Colon (tissue), 2 donors: ENCODE results near the gene PSMD4.
"Not testable (repeated sequence)": the region's sequence is repeated elsewhere in the genome, so short reads cannot be mapped to it uniquely, and the experiment has no call there.

Experiments
- FAIRE-seq: peaks from 2 replicates; lab custom pipeline; 2012; peaks lifted over from hg19 to GRCh38; lab: Jason Lieb, UNC
- donor health status: control.
- donor health status: control.

PSMD4 gene

DNA sequence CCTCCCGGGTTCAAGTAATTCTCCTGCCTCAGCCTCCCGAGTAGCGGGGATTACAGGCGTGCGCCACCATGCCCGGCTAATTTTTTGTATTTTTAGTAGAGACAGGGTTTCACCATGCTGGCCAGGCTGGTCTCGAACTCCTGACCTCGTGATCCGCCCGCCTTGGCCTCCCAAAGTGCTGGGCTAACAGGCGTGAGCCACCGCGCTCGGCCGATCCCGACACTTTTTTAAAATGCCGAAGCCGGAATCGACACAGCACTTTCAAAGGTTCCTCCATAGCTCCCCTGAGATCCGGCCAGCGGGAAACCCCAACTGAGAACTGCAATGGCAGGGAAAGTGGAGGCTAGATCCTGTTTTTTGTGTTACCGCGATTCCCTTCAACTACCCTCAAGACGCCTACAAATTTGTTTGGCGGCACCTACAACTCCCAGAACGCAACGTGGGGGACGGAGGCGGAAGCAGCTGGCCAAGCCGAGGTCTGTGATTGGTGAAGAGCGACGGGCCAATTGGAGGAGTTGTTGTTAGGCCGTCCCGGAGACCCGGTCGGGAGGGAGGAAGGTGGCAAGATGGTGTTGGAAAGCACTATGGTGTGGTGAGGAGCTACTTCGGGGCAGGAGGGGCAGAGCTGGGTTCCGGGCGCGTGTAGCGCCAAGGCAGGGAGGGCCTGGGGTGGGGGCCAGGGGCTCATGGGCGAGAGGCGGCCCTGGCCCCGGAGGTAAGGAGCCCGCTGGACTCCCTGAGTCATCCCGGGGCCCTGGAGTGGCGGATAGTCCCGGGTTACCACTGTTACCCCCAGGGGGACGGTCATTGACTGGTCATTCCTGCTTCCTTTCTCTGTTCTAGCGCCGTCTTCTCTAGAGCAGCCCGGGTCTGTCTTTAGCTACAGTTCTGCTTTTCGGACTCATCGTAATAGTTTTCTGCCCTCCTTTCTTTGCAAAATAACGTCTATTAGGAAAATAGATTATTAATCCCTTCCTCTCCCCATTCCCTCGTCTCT is at the start of gene PSMD4:
TSS of gene PSMD4 (plus strand) at position 518 of the 997 bp plus-strand sequence. CDS start at position 567, 49 bp downstream.
- no peak for FAIRE-seq

DNA sequence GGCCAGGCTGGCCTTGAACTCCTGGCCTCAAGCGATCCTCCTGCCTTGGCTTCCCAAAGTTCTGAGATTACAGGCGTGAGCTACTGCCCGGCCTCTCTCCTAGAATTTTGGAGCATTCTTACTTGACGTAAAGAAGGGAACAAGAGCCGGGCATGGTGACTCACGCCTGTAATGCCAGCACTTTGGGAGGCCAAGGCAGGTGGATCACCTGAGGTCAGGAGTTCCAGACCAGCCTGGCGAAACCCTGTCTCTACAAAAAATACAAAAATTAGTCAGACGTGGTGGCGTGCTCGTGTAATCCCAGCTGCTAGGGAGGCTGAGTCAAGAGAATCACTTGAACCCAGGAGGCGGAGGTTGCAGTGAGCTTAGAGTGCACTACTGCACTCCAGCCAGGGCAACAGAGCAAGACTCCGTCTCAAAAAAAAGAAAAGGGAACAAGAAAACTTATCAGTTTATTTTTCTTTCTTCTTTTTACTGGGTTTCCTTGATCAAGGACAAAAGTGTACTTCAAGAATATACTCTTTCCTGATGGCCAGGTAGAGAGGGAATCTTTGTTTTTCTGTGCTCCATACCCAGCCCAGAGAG is 49.1 kb upstream of the PSMD4 start:
- FAIRE-seq = not testable (repeated sequence)

DNA sequence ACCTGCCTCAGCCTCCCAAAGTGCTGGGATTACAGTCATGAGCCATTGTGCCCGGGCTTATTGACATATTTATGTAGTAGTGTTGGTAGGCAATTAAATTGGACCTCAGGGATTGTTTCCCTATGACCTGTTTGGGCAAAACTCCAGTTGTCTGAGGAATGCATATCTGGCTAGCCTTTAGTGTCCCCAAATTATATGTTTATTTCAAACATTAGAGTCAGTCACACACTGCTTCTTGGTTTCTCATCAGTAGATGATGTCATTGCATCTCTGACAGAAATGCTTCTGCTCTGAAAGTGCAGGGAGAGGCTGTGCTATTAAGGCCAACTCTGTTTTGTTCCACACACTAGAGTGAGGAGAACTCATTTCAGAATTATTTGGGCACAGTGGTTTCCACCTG is 43.7 kb upstream of the PSMD4 start:
- no peak for FAIRE-seq

DNA sequence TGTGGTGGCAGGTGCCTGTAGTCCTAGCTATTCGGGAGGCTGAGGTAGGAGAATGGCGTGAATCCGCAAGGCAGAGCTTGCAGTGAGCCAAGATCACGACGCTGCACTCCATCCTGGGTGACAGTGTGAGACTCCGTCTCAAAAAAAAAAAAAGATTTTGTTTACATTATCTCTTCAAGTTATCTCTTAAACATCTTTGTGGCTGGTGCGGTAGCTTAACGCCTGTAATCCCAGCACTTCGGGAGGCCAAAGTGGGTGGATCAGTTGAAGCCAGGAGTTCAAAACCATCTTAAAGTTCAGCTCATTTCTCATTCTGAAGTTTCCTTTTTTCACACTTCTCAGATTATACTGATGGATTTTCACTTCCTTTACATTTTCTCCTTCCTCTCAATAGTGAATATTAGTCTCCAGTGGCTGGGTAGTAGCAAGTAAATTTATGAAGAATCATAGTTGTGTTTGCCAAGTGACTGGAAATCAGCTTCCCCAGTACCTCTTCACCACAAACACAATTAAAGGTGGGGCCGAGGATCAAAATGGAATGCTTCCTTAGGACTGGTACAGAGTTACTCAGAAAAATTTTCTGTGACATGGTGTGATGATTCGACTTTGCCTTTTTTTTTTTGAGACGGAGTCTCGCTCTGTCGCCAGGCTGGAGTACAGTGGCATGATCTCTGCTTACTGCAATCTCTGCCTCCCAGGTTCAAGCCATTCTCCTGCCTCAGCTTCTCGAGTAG is 42.4 kb upstream of the PSMD4 start:
- FAIRE-seq = no peak

DNA sequence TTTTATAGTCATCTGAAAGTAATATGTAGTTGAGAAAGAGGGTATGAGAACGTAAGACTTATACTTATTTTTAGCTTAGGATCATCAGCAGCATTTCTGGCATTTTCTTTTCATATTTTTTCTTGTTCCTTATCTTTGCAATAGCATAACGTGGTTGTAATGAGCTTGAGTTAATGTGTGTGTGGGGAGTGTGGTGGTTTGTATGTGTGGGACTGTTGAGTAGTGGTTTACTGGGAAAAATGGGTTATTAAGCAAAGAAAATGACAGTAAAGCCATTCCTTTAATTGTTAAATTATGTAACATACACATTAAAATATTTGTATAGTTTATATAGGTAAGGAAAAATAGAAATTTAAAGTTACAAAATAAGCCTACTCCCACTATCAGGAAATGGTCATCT is 41.0 kb upstream of the PSMD4 start:
- no peak for FAIRE-seq

DNA sequence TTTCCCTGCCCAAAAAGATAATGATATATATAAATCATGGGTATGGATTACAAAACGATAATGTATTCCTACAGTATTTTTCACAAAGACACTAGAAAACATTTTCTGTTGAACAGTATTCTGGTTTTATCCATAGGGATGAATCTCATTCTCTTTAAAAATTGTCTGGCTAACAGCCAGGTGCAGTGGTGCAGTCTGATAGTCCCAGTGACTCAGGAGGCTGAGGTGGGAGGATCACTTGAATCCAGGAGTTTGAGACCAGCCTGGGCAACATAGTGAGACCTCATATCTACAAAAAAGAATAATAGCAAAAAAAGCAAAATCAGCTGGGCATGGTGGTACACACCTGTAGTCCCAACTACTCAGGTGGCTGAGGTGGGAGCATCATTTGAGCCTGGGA is 32.9 kb upstream of the PSMD4 start:
- no peak for FAIRE-seq

DNA sequence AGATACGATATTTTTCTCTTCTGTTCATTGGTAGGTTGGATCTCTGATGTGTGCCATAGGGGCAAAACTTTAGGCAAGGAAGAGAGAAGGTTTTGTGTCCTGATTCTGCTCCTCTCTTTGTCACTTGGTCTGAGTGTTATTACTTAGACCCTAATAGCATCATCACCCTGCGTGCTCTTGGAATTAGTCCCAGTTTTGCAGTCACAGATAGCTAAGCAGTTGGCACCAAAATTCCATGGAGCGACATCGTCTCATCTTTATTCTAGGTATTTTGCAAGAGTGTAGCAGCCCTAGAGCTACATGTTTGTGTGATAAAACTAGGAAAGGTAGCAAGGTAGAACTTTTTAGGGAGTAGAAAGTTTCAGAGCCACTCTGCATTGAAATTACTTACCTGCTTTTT is 32.4 kb upstream of the PSMD4 start:
- FAIRE-seq = no peak

DNA sequence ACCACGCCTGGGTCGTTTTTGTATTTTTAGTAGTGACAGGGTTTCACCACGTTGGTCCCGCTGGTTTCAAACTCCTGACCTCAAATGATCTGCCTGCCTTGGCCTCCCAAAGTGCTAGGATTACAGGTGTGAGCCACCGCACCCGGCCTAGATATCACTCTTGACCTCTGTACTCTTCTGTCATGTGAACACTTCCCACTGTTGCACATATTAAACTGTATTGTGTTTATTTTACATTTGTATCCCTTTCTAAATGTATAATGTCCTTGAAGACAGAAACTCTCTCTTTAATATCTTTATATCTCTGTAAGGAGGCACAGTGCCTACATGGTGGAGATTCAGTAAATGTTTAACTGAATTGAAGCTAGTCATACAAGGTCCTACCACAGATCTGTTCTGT is 19.3 kb upstream of the PSMD4 start:
- FAIRE-seq = no peak

DNA sequence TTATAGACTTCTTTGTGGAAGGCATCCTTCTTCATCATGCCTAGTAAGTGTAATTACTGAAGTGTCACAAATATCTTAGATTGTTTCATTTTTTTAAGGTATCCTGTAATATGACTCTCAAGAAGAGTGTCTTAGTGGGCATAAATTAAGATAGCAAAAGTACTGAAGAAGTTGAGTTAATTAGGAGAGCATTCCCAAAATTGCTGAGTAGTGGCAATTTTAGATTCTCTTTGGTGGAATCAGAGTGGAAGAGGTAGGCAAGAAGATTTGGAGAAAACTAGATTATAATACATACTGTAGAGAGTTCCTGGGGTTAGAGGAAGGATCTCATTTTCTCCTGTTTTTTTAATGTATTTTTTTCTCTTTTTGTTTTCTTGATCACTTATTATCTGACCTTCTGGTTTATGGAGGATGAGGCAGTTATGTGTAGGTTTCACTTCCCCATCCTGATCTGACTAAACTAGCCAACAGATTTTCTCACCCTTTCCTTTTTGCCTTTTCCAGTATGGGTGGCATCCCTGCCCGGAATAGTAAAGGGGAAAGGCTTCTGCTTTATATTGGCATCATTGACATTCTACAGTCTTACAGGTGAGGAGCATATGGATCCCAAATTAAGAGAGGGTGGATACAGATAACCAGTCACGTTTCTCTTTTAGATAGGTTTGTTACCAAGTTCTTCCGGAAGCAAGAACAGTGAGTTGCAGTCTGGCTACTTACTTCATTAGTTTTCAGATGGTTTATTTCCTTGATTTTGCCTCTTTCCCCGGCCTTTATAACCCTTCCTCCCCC is 16.7 kb upstream of the PSMD4 start:
- no peak for FAIRE-seq

DNA sequence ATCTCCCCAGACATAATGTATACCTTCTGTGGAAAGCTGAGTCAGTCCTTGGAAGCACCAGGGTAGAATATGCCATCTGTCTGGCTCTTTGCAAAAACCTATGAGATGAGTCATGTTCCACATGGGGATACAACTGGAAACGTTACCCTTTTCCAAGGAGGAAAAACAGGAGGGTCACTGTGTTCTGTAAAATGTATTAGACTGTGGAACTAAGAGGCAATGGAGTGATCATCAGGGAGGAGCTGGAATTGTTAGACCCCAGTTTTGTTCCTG is 16.1 kb upstream of the PSMD4 start:
- no peak for FAIRE-seq

DNA sequence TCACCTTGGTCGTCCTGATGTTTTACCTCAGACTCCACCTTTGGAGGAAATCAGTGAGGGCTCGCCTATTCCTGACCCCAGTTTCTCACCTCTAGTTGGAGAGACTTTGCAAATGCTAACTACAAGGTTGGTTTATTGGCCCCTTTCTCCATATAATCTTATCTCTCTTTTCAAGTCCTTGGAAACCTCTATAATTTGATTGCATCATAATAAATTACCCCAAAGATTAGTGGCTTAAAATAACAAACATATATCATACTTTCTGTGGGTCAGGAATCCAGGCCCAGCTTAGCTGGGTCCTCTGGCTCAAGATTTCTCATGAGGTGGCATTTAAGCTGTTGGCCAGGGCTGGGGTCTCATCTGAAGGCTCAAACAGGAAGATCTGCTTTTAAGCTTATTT is 12.1 kb upstream of the PSMD4 start:
- no peak for FAIRE-seq

DNA sequence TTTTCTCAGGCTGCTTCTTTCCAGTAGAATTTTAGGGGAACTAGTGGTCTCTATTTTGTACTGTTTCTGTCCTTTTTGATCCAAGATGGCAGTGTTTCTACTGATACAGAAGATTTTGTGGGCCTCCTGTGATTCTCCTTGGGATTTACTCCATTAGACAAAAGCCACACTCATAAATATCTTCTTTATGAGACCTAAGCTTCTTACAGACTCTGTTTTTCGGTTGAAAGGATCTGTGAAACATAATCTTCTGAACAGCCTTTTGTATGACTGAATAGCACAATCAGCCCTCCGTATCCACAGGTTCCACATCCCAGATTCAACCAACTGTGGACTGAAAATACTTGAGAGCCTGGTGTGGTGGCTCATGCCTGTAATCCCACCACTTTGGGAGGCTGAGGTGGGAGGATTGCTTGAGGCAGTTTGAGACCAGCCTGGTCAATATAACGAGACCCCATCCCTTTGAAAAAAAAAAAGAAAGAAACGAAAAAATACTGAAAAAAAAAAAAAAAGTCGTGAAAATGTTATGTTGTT is 10.8 kb upstream of the PSMD4 start:
- FAIRE-seq = no peak

DNA sequence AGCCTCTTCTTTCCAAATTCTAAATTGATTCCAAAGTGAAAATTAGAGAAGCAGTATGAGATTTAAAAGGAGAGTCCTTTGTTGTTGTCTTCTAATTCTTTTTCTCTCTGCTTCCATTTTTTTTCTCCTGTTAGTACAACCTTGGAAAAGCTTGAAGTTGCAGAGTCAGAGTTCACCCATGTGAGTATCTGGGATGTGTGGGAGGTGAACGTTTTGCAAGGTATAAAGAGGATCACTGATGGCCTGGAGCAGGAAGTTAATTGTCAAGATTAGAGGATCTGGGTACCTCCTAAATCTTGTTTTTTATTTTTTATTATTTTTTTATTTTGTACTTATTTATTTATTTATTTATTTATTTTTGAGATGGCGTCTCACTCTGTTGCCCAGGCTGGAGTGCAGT is 7.7 kb upstream of the PSMD4 start:
- no peak for FAIRE-seq

DNA sequence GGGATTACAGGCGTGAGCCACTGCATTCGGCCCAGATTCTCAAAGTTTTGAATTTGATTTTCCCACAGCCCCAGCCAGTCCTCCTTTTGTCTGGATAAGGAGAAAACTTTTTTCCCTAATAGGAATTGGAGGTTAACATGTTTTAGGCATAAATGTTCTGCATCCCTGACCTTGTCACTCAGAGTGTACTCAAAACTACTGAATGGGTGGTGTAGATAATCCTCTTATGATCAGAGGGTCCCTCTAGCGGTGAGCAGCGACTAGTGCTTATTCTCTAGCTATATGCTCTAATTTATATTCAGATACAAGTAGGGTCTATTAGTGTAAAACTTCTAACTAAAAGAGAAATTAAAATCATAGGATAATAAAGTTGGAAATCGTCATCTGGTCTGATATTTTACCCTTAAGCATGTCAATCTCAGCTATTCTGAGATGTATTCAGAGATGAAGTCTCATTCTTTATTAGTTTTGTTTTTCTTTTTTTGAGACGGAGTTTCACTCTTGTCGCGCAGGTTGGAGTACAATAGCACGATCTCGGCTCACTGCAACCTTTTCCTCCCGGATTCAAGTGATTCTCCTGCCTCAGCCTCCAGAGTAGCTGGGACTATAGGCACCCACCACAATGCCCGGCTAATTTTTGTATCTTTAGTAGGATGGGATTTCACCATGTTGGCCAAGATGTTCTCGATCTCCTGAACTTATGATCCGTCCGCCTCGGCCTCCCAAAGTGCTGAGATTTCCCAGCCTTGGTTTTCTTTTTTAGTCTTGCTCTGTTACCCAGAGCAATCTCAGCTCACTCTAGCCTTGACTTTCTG is 2.7 kb upstream of the PSMD4 start:
- FAIRE-seq = no peak

DNA sequence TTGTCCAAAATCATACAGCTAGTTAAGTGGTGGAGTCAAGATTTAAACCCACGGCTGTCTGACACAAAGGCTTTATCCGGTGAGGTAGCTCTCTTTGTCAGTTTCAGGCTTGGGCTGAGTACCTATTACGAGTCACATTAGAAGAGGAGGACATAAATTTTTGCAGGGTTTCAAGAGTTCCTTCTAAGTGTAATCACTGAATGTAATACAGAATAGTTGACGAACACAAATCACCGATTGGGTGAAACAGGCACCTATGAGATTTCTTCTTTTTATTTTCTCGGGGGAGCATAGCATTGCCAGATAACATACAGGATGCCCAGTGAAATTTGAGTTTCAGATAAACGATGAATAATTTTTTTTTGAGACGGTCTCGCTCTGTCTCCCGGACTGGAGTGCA is 847 bp downstream of the PSMD4 start:
- no peak for FAIRE-seq

DNA sequence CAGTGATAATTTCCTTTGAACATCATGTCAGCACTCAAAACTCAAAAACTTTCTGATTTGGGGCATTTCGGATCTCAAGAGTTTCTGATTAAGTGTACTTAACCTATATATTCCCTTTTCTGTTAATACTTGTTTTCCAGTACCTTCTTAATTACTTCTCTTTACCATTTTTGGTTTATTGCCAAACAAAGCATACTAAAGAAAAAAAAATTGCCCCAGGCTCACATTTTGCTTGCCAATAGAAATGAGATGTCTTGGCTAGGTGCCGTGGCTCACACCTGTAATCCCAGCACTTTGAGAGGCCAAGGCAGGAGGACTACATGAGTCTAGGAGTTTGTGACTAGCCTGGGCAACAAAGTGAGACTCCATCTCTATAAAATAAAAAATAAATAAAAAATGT is 4.8 kb downstream of the PSMD4 start:
- no peak for FAIRE-seq

DNA sequence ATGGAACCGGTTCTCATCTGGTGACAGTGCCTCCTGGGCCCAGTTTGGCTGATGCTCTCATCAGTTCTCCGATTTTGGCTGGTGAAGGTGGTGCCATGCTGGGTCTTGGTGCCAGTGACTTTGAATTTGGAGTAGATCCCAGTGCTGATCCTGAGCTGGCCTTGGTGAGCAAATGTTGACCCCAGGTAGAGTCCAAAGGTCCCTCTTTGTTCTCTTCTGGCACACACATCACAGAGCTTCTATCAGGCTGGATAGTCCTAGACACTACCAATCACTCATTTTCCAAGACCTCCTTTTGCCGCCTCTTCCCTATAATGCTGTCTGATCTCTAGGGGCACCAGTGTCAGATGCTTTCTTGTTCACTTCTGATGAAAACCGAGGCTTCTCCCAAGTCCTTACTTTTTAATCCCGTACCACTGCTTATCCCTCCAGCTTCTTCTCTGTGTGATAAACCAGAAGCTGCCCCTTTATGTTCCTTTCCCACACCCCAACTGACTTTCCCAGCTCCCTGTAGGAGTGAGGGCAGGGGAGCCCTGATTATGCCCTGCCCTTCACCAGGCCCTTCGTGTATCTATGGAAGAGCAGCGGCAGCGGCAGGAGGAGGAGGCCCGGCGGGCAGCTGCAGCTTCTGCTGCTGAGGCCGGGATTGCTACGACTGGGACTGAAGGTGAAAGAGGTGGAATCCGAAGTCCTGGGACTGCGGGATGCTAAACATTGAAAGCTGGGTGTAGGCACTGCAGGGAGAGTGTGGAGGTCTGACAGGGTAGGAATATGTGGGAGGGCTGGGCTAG is 11.1 kb downstream of the PSMD4 start:
- no peak for FAIRE-seq

DNA sequence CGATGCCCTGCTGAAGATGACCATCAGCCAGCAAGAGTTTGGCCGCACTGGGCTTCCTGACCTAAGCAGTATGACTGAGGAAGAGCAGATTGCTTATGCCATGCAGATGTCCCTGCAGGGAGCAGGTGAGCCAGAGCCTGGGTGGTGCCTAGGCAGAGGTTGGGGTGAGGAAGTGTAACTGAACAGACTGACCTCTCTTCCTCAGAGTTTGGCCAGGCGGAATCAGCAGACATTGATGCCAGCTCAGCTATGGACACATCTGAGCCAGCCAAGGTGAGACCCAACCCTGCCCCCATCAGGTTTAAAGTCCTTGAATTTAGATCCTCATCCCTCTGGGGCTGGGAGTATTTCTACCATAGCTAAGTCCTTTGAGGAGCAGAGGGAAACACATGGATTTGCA is 11.8 kb downstream of the PSMD4 start:
- FAIRE-seq = no peak

DNA sequence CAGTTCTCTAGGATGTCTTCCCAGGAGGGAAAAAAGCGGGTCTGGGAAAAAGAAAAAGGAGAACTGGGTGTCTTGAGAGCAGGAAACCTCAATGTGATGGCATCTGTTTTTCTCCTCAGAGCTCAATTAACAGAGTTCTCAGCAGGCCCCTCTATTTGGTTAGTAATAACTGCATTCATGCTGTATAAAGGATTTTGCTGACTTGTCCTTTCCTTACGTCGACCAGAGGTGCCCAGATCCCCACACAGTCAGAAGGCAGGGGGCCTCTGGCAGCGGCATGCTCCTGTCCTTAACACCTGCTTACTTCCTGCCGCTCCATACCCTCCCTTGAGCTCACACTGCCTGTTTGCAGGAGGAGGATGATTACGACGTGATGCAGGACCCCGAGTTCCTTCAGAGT is 12.3 kb downstream of the PSMD4 start:
- no peak for FAIRE-seq

DNA sequence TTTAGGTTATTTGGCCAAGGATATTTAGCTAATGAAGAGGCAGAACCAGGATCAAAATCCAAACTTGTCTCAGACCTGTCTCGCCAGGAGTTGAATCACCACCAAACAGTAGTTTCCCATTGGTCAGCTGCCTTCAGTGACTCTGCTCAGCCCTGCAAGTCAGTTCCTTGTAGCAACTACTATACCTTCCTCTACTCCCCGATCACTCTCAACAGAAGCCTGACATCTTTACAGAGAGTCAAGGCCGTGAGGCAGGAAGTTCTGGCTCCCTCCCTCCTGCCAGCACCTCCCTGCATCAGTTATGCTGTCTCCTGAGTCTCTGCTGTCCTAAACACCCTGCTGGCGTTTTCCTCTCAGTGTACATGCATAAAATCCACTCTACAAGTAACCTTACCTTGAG is 13.2 kb downstream of the PSMD4 start:
- no peak for FAIRE-seq
